ENCODE data around the gene KRT82.

- TF ChIP-seq CTCF (conservative IDR thresholded peaks at IDR 0.05; ENCODE audit: low read length), result no peak
- TF ChIP-seq EZH2phosphoT487 (IDR thresholded peaks at IDR 0.05; ENCODE audit: borderline replicate concordance, low read depth, low read length), result no peak
These were observed 51.0 kb downstream of the KRT82 start for GRCh38 chr12:52355176-52355575.
